ENCODE measurements around the gene APOA5. TPM values are rescaled to one million over a fixed set of nuclear protein-coding genes. Genes with fewer than 3 reads are reported as not detected.

Gene APOA5
- polyA plus RNA-seq, 1 of the 3 experiments (the other 2 are of a cell fraction): not detected

DNA sequence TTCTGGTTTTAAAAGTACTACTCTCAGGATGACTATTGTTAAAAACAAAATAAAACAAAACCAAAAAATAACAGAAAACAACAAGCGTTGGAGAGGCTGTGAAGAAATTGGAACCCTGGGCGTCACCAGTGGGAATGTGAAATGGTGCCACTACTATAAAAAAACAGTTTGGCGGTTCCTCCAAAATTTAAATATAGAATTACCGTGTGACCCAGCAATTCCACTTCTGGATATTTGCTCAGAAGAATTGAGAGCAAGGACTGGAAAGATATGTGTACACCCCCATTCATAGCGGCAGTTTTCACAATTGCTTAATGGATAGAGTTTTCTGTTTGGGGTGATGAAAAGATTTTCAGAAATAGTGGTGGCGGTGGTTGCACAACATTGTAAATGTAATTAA is 22.8 kb upstream of the APOA5 start (continued):
- TF ChIP-seq, protein P1, sequence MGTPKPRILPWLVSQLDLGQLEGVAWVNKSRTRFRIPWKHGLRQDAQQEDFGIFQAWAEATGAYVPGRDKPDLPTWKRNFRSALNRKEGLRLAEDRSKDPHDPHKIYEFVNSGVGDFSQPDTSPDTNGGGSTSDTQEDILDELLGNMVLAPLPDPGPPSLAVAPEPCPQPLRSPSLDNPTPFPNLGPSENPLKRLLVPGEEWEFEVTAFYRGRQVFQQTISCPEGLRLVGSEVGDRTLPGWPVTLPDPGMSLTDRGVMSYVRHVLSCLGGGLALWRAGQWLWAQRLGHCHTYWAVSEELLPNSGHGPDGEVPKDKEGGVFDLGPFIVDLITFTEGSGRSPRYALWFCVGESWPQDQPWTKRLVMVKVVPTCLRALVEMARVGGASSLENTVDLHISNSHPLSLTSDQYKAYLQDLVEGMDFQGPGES (IDR thresholded peaks at IDR 0.05; ENCODE audit: low read depth, low read length): no peak

DNA sequence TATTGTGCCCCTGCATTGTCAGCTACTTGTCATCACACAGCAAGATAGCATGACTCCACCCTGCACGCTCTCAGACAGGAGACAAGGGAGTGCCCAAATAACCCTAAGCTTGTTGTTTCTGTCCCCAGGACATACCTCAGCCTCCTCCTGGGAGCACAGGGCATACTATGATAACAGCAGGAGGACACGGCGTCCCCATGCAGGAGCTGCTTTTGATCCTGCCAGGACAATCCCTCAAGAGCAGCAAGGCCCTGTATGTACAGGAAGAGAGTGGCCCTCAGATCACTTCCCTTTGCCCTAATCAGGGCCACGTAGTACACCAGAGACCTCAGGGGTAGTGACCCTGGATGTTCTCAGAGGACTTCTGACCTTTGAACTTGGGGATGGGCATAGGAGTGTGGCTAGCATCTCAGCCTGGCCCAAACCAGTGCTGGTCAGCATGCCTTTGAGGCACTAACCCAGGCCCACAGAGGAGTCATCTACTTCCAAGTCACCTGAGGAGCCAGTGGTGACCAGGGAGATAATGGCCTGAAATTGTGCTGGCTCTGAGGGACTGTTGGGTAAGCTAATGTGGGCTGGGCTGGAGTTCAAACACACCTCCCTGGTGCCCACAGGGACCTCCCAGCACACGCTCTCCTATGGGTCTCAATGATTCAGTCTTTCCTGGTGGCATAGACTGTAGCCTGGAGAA is 22.2 kb upstream of the APOA5 start:
- 86% methylated on average over 5 of the region's 5 CpGs for WGBS (ENCODE audit: low lambda C conversion rate)
- H3K9ac ChIP-seq: no peak overlapping the region
- TF ChIP-seq RFX5 (IDR thresholded peaks at IDR 0.05; ENCODE audit: low read length) (no peak), RAD21 (IDR thresholded peaks at IDR 0.05; ENCODE audit: low read length) (no peak)
- TF ChIP-seq, protein P2, sequence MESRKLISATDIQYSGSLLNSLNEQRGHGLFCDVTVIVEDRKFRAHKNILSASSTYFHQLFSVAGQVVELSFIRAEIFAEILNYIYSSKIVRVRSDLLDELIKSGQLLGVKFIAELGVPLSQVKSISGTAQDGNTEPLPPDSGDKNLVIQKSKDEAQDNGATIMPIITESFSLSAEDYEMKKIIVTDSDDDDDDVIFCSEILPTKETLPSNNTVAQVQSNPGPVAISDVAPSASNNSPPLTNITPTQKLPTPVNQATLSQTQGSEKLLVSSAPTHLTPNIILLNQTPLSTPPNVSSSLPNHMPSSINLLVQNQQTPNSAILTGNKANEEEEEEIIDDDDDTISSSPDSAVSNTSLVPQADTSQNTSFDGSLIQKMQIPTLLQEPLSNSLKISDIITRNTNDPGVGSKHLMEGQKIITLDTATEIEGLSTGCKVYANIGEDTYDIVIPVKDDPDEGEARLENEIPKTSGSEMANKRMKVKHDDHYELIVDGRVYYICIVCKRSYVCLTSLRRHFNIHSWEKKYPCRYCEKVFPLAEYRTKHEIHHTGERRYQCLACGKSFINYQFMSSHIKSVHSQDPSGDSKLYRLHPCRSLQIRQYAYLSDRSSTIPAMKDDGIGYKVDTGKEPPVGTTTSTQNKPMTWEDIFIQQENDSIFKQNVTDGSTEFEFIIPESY (IDR thresholded peaks at IDR 0.05; ENCODE audit: borderline replicate concordance, low read depth): no peak
- H3K27me3 ChIP-seq (ENCODE audit: insufficient read depth): no peaks in the 10 kb centered on the region
- no peak overlapping the region for H3K4me2 ChIP-seq
- CTCF ChIA-PET: interaction anchor here (1.1 to 2.8 kb wide), 5 partner anchors 22 to 292 kb away, joined by 3 to 16 read pairs (median 7); partner anchors contain the start of gene APOA5
- H3K4me3 ChIP-seq (ENCODE audit: low read depth in 2 of 2, low read length in 1 of 2): no peak overlapping the region
- H3K79me2 ChIP-seq (ENCODE audit: insufficient read depth): no peaks in the 10 kb centered on the region
- no peaks in the 10 kb centered on the region for H4K20me1 ChIP-seq (ENCODE audit: insufficient read depth)
- no peaks in the 10 kb centered on the region for H3K4me1 ChIP-seq (ENCODE audit: control insufficient read depth in 1 of 2, insufficient read depth in 2 of 2, low read depth in 1 of 2, low read length in 1 of 2)
- POLR2A ChIA-PET: no interaction called here
- no peaks in the 10 kb centered on the region for H3K9me2 ChIP-seq
- H3F3A ChIP-seq (replicated peaks; ENCODE audit: insufficient read depth): no peaks in the 10 kb centered on the region
- H3K27ac ChIP-seq (ENCODE audit: low read depth in 2 of 2, low read length in 1 of 2): no peak overlapping the region
- no peaks in the 10 kb centered on the region for H3K9me3 ChIP-seq
- no peaks in the 10 kb centered on the region for H3K36me3 ChIP-seq (replicated peaks in 1 of 2; ENCODE audit: control insufficient read depth in 1 of 2, insufficient read depth in 2 of 2, low read length in 1 of 2)
- H2AFZ ChIP-seq (ENCODE audit: low read depth): no peak overlapping the region
- DNase-seq: no peak

DNA sequence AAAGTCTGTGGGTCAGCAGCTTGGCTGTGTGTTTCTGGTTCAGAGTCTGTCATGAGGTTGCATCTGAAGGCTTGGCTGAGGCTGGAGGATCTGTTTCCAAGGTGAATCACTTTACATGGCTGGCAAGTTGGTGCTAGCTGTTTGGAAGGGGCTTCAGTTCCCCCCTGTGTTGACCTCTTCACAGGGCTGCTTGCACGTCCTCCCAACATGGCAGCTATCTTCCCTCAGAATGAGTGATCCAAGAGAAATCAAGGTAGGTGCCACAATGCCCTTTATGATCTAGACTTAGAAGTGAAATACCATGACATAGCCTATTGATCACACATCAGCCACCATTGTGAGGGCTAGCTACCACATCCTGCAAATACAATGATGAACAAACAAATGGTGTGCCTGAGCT is 21.5 kb upstream of the APOA5 start:
- H3K27me3 ChIP-seq (ENCODE audit: insufficient read depth): no peaks in the 10 kb centered on the region
- H3K4me2 ChIP-seq: no peak overlapping the region
- WGBS (ENCODE audit: low lambda C conversion rate): 100% methylated on average over 1 of the region's 1 CpG
- H2AFZ ChIP-seq (ENCODE audit: low read depth): no peak overlapping the region
- H3F3A ChIP-seq (replicated peaks; ENCODE audit: insufficient read depth): no peaks in the 10 kb centered on the region
- TF ChIP-seq SMC3 (IDR thresholded peaks at IDR 0.05; ENCODE audit: low read depth, low read length): no peak
- TF ChIP-seq GATA2 (CRISPR knock-in tag; IDR thresholded peaks at IDR 0.05): no peak
- TF ChIP-seq SIN3A (IDR thresholded peaks at IDR 0.05; ENCODE audit: borderline replicate concordance, low read depth, low read length): no peak
- no peak for TF ChIP-seq FOXJ3 (CRISPR knock-in tag; IDR thresholded peaks at IDR 0.05)
- TF ChIP-seq NFIC (IDR thresholded peaks at IDR 0.05; ENCODE audit: borderline replicate concordance): no peak
- TF ChIP-seq, protein P3, sequence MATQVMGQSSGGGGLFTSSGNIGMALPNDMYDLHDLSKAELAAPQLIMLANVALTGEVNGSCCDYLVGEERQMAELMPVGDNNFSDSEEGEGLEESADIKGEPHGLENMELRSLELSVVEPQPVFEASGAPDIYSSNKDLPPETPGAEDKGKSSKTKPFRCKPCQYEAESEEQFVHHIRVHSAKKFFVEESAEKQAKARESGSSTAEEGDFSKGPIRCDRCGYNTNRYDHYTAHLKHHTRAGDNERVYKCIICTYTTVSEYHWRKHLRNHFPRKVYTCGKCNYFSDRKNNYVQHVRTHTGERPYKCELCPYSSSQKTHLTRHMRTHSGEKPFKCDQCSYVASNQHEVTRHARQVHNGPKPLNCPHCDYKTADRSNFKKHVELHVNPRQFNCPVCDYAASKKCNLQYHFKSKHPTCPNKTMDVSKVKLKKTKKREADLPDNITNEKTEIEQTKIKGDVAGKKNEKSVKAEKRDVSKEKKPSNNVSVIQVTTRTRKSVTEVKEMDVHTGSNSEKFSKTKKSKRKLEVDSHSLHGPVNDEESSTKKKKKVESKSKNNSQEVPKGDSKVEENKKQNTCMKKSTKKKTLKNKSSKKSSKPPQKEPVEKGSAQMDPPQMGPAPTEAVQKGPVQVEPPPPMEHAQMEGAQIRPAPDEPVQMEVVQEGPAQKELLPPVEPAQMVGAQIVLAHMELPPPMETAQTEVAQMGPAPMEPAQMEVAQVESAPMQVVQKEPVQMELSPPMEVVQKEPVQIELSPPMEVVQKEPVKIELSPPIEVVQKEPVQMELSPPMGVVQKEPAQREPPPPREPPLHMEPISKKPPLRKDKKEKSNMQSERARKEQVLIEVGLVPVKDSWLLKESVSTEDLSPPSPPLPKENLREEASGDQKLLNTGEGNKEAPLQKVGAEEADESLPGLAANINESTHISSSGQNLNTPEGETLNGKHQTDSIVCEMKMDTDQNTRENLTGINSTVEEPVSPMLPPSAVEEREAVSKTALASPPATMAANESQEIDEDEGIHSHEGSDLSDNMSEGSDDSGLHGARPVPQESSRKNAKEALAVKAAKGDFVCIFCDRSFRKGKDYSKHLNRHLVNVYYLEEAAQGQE (IDR thresholded peaks at IDR 0.05; ENCODE audit: low read depth, low read length): no peak
- TF ChIP-seq GABPA (IDR thresholded peaks at IDR 0.05; ENCODE audit: low read depth): no peak
- TF ChIP-seq RXRA (IDR thresholded peaks at IDR 0.05; ENCODE audit: borderline replicate concordance, low read depth): no peak
- no peaks in the 10 kb centered on the region for H3K9me2 ChIP-seq
- no peaks in the 10 kb centered on the region for H3K79me2 ChIP-seq (ENCODE audit: insufficient read depth)
- H3K4me1 ChIP-seq (ENCODE audit: control insufficient read depth in 1 of 2, insufficient read depth in 2 of 2, low read depth in 1 of 2, low read length in 1 of 2): no peaks in the 10 kb centered on the region
- ChIA-PET POLR2A (no interaction called here), CTCF (interaction anchor here (1.1 to 1.7 kb wide), 4 partner anchors 22 to 293 kb away, joined by 3 to 7 read pairs (median 6); partner anchors contain the start of gene APOA5)
- H3K9me3 ChIP-seq: no peaks in the 10 kb centered on the region
- no peak overlapping the region for H3K27ac ChIP-seq (ENCODE audit: low read depth in 2 of 2, low read length in 1 of 2)
- H4K20me1 ChIP-seq (ENCODE audit: insufficient read depth): no peaks in the 10 kb centered on the region
- no peak overlapping the region for H3K9ac ChIP-seq
- no peak overlapping the region for H3K4me3 ChIP-seq (ENCODE audit: low read depth in 2 of 2, low read length in 1 of 2)
- H3K36me3 ChIP-seq (replicated peaks in 1 of 2; ENCODE audit: control insufficient read depth in 1 of 2, insufficient read depth in 2 of 2, low read length in 1 of 2): no peaks in the 10 kb centered on the region
- DNase-seq: no peak
